Stomach (tissue), 4 donors: ENCODE results near the gene FUCA1.

ENCODE experiments used
- EP300 ChIP-seq: sonication (generic); formaldehyde crosslinking; IDR thresholded peaks from one replicate; pipeline ENCODE4 v1.6.1; 2017; ENCODE audit warnings: antibody characterized with exemption
- POLR2A ChIP-seq, 4 donors: fragments of 450-650 bp; IDR thresholded peaks; one replicate each; pipeline ENCODE4 v1.6.1; 2016; ENCODE audit warnings: antibody characterized with exemption in 4 of 4, control low read depth in 2 of 4, mild to moderate bottlenecking in 1 of 4, moderate library complexity in 1 of 4
- TF ChIP-seq, protein P1 (sequence below), 7 experiments: fragments of 450-650 bp in 4 of 7; fragments of 200-600 bp in 3 of 7; sonication (generic) in 3 of 7; IDR thresholded peaks; one replicate each; pipeline ENCODE4 v1.5.1; 2016 to 2019; ENCODE audit warnings: antibody characterized with exemption in 7 of 7, control low read depth in 2 of 7, mild to moderate bottlenecking in 1 of 7

DNA sequence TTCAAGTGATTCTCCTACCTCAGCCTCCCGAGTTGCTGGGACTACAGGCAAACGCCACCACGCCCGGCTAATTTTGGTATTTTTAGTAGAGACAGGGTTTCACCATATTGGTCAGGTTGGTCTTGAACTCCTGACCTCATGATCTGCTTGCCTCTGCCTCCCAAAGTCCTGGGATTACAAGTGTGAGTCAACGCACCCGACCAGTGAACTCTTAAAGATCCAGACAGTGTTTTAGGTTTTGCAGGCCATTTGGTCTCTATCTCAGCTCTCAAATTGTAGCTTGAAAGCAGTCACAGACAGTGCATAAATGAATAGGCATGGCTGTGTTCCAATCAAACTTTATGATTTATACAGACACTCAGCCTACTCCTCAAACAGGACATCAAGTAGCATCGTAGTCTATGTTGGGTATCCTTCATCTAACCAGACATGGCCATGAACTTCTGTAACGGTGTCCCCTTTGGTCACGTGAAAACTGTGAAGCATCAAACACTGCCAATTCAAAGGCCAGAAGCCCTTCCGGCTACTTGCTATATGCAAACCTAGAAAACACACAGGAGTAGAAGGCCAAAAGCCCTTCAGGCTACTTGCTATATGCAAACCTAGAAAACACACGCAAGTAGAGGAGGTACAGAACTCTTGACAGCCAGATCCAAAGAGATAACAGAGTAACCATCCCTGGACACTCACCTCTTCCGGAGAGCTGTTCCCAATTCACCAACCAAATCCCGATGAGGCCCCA, 3.1 kb downstream of the FUCA1 start:
- TF ChIP-seq, protein P1, sequence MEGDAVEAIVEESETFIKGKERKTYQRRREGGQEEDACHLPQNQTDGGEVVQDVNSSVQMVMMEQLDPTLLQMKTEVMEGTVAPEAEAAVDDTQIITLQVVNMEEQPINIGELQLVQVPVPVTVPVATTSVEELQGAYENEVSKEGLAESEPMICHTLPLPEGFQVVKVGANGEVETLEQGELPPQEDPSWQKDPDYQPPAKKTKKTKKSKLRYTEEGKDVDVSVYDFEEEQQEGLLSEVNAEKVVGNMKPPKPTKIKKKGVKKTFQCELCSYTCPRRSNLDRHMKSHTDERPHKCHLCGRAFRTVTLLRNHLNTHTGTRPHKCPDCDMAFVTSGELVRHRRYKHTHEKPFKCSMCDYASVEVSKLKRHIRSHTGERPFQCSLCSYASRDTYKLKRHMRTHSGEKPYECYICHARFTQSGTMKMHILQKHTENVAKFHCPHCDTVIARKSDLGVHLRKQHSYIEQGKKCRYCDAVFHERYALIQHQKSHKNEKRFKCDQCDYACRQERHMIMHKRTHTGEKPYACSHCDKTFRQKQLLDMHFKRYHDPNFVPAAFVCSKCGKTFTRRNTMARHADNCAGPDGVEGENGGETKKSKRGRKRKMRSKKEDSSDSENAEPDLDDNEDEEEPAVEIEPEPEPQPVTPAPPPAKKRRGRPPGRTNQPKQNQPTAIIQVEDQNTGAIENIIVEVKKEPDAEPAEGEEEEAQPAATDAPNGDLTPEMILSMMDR (IDR thresholded peaks at IDR 0.05) = no peak
- TF ChIP-seq EP300 (no peak), POLR2A (IDR thresholded peaks at IDR 0.05) (no peak)
